Middle frontal gyrus (tissue), 1 donor: ENCODE data around the gene TMEM233.
"Not testable (repeated sequence)": the region's sequence is repeated elsewhere in the genome, so short reads cannot be mapped to it uniquely, and the experiment has no call there.

ENCODE experiments used
- DNase-seq: peaks from one replicate; pipeline ENCODE4 v3.0.0-alpha.2; 2015; ENCODE audit warnings: low spot score; ENCODE audit errors: extremely low spot score

TMEM233 gene

DNA sequence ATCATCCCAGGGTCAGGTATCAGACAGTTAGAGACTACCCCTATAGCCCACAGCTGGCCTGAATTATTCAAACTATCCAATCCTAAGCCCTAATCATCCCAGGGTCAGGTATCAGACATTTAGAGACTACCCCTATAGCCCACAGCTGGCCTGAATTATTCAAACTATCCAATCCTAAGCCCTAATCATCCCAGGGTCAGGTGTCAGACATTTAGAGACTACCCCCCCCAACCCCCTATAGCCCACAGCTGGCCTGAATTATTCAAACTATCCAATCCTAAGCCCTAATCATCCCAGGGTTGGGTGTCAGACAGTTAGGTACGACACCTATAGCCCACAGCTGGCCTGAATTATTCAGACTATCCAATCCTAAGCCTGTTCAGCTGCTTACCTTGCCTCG lies 63.4 kb downstream of the TMEM233 start:
- DNase-seq = not testable (repeated sequence)

DNA sequence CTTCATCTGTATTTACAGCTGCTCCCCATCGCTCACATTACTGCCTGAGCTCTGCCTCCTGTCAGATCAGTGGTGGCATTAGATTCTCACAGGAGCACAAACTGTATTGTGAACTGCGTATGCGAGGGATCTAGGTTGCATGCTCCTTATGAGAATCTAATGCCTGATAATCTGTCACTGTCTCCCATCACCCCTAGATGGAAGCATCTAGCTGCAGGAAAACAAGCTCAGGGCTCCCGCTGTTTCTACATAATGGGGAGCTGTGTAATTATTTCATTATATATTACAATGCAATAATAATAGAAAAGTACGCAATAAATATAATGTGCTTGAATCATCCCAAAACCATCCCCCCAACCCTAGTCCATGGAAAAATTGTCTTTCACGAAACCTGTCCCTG lies 64.6 kb downstream of the TMEM233 start:
- DNase-seq = not testable (repeated sequence)

DNA sequence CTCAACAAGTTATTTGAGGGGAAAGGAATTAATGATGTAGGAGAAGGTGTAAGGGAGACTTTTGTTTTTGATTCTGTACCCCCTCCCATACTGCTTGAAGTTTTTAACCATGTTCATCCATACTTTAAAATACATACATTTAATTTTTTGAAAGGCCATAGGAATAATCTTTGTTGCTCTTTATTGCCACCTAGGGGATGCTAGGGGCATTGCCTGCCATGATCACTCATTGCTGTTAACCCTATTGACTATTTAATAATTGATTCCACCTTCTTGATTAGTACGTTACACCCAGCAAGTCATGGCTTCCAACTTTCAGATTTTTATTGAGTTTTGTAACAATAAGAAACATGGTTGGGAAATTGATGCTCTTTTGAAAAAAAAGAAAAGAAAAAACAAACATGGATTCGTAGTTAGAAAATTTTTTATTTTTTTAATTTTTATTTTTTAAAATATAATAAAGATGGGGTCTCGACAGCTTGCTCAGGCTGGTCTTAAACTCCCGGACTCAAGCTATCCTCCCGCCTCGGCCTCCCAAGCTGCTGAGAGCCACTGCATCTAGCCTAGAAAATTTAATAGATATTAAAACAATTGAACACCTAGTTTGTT lies 65.8 kb downstream of the TMEM233 start:
- DNase-seq = no peak

DNA sequence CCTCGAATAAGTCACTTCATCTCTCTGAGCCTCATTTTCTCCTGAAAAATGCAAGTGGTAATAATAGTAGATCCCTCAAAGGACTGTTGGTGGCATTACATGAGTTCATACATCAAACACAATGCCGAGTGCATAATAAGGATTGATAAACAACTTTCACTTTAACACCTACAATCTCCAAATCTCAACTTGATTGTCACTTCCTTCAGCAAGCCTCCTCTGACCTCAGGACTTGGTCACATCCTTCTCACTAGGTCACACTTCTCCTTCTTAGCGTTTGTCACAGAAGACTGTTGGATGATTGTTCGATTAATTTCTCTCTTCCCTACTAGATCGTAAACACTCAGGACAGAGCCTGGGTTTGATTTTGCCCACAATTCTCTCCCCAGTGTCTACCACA lies 66.5 kb downstream of the TMEM233 start:
- no peak for DNase-seq

GRCh38 chr12:119661882-119662281 lies 68.3 kb downstream of the TMEM233 start:
- no peak for DNase-seq

- no peak for DNase-seq
Measured at GRCh38 chr12:119664642-119665041, 71.1 kb downstream of the TMEM233 start.

DNA sequence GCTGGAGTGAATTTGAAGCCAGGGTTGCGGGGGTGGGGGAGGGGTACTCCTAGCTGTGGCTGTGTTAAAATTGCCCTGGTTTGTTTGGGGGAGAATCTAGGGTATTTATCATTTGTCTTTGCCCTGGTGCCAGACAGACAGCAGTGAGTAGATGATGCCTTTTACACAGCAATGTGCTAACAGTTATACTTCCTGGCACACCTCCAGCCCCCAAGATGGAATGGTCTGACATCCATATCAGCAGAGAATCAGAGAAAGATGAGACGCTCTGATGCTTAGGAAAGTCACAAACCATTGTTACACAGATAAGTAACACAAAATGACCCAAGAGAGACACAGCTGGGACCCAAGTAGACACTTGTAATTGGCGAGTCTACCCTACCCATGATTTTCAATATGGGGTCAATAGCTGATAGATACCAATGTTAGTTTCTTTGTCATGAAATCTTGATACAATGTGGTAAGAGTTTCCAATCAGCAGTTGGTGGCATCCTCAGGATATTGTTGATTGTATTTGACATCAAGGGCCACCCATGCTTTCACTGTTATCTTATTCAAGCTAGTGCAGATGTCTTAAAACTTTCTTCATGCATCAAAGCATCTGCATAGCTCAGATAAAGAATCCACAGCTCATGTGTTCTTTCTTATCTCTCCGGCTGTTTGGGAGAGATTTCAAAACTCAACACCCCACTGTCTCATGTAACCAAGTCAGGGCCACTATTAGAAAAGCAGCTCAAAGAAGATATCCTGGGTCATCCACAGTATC lies 71.8 kb downstream of the TMEM233 start:
- DNase-seq = no peak

- no peak for DNase-seq
Measured at GRCh38 chr12:119666226-119666795, 72.7 kb downstream of the TMEM233 start.

DNA sequence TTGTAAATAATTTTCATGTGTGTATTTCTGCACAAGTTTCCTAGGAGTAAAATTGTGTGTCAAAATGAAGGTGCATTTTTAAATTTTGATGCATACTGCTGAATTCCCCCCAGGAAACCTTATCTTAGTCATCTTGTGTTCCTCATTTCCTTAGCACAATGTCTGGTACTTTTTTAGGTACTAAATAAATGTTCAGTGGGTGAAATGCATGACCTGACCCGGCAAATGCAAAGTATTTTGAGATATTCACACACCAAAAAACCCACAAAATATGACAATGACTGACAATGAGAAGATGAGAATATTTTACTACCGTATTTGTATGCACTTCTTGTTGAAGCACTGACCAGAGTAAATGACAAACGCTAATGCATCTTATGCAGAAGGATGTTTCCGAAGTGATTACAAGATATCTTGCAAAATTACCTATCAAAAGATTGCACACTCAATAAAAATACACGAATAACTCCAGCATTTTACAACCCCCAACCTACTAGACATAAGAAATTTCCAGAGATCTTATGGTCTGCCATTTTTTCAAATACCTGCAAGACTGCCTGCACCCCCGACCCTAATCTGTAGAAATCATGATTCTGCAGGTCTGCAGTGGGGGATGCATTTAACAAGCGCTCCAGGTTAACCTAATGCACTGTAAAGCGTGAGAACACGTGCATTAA lies 73.5 kb downstream of the TMEM233 start:
- no peak for DNase-seq

DNA sequence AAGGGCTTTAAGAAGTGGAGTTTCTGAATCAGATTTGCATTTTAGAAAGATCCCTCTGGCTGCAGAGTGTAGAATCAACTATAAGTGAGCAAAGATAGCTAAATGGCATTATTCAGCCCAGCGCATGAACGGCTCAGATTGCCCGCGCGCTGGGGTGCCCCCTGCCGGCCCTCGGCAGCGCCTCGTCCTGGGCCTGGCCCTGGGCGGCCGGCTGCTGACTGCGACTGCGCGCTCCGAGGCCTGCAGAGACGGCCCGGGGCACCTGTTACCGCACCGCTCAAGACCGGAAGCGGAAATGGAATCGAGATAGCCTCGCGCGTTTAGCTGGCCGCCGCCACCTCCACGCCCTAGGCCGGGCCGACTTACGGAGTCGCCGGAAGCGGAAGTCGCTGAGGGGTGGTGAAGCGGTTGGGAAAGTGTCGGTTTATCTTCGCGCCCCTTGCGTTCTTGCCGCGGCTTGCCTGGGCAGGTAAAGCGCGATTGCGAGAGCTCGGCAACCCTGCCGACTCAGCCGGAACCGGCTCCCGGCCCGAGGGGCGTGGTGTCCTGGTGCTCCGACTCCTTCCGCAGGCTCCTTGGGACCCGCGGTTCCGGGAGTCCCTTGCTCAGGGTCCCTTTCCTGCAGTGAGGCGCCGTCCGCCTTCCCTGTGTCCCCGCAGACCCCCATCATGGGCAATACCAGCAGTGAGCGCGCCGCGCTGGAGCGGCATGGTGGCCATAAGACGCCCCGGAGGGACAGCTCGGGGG lies 74.2 kb downstream of the TMEM233 start, which contains the start of gene PRKAB1:
TSS of gene PRKAB1 (plus strand) at position 557 of the 747 bp plus-strand sequence. CDS start at position 669, 112 bp downstream.
- DNase-seq = peak; percentile 94

DNA sequence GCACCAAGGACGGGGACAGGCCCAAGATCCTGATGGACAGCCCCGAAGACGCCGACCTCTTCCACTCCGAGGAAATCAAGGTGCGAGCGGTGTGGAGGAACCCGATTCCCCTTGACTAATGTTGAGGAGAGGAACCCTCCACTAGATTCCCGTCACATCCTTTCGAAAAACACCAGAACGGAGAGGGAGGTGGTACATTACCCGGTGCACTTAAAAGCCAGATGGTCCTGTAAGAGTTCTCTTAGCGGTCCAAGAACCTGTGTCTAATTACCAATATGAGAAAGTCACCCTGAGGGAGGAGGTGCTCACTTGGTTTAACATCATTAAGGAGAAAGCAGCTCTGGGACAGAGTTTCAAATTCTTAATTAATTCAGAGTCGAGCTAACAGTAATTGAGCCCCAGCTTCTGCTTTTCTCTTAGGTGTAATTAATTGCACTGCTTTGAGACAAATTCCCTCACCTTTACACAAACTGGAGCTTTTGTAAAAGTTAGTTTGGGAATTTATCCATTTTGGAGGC lies 74.8 kb downstream of the TMEM233 start:
- no peak for DNase-seq

DNA sequence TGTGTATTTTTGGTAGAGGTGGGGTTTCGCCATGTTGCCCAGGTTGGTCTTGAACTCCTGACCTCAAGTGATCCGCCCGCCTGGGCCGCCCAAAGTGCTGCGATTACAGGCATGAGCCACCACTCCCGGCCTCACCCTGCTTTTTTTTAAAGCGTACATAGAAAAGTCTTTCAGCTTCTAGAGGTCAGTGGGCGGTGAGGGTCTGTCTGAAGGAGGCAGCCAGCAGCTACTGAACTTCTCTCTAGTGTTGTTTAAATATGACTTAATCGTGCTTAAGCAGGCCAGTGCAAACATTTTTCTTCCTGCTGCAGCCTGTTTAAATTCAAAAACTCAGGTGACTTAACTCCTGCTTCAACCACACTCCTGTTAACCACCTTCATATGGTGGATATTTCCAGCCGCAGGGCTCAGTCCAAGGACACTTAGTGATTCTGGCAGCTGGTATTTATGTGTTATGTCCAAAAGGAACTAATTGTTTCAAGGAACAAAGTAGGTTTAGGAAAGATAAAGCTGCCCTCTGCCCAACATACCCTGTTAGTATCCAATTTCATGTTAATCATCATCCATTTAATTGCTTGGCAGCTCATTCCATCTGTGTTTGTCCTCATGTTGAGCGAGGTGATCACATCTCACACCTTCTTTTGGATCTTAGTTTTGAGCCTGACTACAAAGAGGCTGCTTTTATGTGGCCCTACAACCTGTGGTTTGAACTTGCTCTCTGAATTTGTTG lies 76.3 kb downstream of the TMEM233 start:
- no peak for DNase-seq

DNA sequence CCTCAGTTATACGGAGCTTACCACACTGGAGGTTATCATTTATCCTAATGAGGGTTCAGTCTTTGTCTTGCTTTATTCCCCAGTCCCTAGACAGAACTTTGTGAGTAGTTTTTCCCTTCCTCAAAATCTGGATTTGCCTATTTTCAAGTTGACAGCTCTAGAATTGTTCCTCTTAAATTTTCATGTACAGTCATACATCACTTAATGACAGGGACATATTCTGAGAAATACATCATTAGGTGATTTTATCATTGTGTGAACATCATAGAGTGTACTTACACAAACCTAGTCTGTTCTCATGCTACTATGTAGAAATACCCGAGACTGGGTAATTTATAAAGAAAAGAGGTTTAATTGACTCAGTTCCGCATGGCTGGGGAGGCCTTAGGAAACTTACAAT lies 77.5 kb downstream of the TMEM233 start:
- DNase-seq = no peak

DNA sequence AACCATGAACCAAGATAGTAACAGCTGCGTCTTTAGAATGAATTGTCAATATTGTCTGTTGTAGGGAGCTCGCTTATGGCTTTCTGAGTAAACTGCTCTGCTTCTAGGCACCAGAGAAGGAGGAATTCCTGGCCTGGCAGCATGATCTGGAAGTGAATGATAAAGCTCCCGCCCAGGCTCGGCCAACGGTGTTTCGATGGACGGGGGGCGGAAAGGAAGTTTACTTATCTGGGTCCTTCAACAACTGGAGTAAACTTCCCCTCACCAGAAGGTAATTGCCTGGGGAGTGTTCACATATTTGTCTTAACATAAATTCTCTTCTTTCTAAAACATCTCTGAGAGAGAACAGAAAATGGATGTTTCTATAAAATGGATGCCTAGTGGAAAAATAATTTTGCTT lies 78.6 kb downstream of the TMEM233 start:
- no peak for DNase-seq

GRCh38 chr12:119673634-119674033 lies 80.1 kb downstream of the TMEM233 start:
- DNase-seq = no peak

GRCh38 chr12:119674560-119674959 lies 81.0 kb downstream of the TMEM233 start:
- DNase-seq = no peak

- no peak for DNase-seq
Measured at GRCh38 chr12:119676022-119676421, 82.4 kb downstream of the TMEM233 start.

- DNase-seq = no peak
Measured at GRCh38 chr12:119676573-119676972, 83.0 kb downstream of the TMEM233 start.

DNA sequence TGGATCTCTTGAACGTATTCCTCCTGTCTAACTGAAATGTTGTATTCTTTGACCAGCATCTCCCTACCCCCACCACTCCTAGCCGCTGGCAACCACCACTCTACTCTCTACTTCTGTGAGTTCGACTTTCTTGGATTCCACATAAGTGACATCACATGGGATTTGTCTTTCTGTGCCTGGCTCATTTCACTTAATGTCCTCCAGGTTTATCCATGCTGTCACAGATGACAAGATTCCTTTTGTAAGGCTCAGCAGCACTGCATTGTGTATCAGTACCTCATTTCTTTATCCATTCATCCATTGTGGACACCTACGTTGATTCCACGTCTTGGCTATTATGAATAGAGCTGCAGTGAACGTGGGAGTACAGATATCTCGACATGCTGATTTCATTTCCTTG lies 84.9 kb downstream of the TMEM233 start:
- no peak for DNase-seq

DNA sequence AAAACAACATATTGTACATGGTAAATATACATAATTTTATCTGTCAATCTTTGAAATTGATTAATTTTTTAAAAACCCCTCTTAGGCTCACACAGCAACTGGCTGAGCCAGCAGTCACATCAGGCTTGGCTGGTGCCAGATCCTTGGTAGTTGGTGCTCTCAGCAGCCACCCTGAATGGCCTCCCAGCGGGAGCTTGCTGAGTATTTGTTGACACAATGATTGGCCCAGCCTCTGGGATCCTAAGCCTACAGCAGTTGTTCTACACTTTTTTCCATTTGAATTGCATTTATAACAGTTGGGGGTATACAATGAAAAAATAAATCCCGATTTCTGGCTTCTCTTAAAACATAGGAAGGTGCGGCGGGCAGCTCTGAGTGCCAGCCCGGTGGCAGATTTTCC lies 85.5 kb downstream of the TMEM233 start:
- no peak for DNase-seq
